GM12878 (cell line): ENCODE results near the gene SAP130. TPM values are rescaled to one million over a fixed set of nuclear protein-coding genes. Genes with fewer than 3 reads are reported as not detected.

ENCODE experiments used
- ATAC-seq: fragments of 200-7000 bp; cut with Tn5 transposase; 3 replicates; pipeline ENCODE4 v1.9.1; 2020; ENCODE audit warnings: mild to moderate bottlenecking, moderate library complexity
- BruUV-seq: library from RNA; stranded (reverse); fragments of 400-500 nt; replicated peaks from 2 replicates; lab custom pipeline; 2021; lab: Mats Ljungman, UMichigan
- CTCF ChIA-PET: fragments of 300-600 bp; sonication (Branson Sonifier 250); formaldehyde crosslinking; extraction: SDS; loops from one replicate; lab custom pipeline; 2021; ENCODE audit warnings: inconsistent platforms; lab: Yijun Ruan, JAX
- POLR2A ChIA-PET: fragments of 350-600 bp; formaldehyde crosslinking; extraction: SDS; loops from one replicate; lab custom pipeline; 2021; ENCODE audit warnings: inconsistent platforms; lab: Charles Lee
- RAD21 ChIA-PET: fragments of 300-600 bp; sonication (Branson Sonifier 250); formaldehyde crosslinking; loops from one replicate; lab custom pipeline; 2023; ENCODE audit warnings: antibody characterized with exemption; ENCODE audit not compliant: unreplicated experiment; lab: Charles Lee
- SMC1A ChIA-PET: fragments of 300-600 bp; sonication (Branson Sonifier 250); formaldehyde crosslinking; loops from one replicate; lab custom pipeline; 2023; ENCODE audit not compliant: unreplicated experiment, uncharacterized antibody; lab: Charles Lee
- DNase-seq: peaks from one replicate; pipeline ENCODE4 v3.0.0-alpha.2; 2011; ENCODE audit warnings: low read depth, low spot score
- FAIRE-seq: peaks from 3 replicates; lab custom pipeline; 2011; peaks lifted over from hg19 to GRCh38; lab: Jason Lieb, UNC
- H2AFZ ChIP-seq: 2 replicates; pipeline ENCODE4 v1.6.0; 2011; ENCODE audit warnings: low read depth, low read length, control low read depth; ENCODE audit not compliant: control insufficient read depth
- H3K27ac ChIP-seq: 2 replicates; pipeline ENCODE4 v1.5.1; 2011; ENCODE audit warnings: control low read depth; ENCODE audit not compliant: control insufficient read depth, insufficient read depth
- H3K27me3 ChIP-seq, 2 experiments: replicated peaks in 1 of 2; 2 replicates each; pipeline versions ENCODE4 v1.6.0 to v1.6.1; 2011; ENCODE audit warnings: low read length in 1 of 2; ENCODE audit not compliant: control insufficient read depth in 2 of 2, insufficient read depth in 2 of 2
- H3K36me3 ChIP-seq, 2 experiments: 2 replicates each; pipeline ENCODE4 v1.5.1; 2011; ENCODE audit warnings: low read length in 1 of 2; ENCODE audit not compliant: control insufficient read depth in 2 of 2, insufficient read depth in 2 of 2
- H3K4me1 ChIP-seq: 2 replicates; pipeline ENCODE4 v1.6.1; 2011; ENCODE audit warnings: mild to moderate bottlenecking, low read length, moderate library complexity, mixed read lengths; ENCODE audit not compliant: control insufficient read depth, insufficient read depth
- H3K4me2 ChIP-seq: 2 replicates; pipeline ENCODE4 v1.6.0; 2011; ENCODE audit warnings: control low read depth; ENCODE audit not compliant: control insufficient read depth, insufficient read depth
- H3K4me3 ChIP-seq: fragments of 200-600 bp; sonication (generic); 2 replicates; pipeline ENCODE4 v1.5.1; 2016
- H3K79me2 ChIP-seq: 2 replicates; pipeline ENCODE4 v1.6.0; 2011; ENCODE audit warnings: low read length; ENCODE audit not compliant: control insufficient read depth, insufficient read depth
- H3K9ac ChIP-seq: 2 replicates; pipeline ENCODE4 v1.8.0; 2011; ENCODE audit warnings: low read length, control low read depth, mixed read lengths; ENCODE audit not compliant: control insufficient read depth, insufficient read depth
- H3K9me3 ChIP-seq: replicated peaks from 3 replicates; pipeline ENCODE4 v1.5.1; 2011; ENCODE audit warnings: mild to moderate bottlenecking, low read length; ENCODE audit not compliant: control insufficient read depth, insufficient read depth
- H4K20me1 ChIP-seq: 2 replicates; pipeline ENCODE4 v1.6.0; 2011; ENCODE audit not compliant: control insufficient read depth, insufficient read depth
- CUX1 ChIP-seq: IDR thresholded peaks from 2 replicates; pipeline ENCODE4 v1.6.1; 2012; ENCODE audit warnings: improper control_type of control experiment, low read depth, low read length; ENCODE audit not compliant: insufficient replicate concordance
- E4F1 ChIP-seq: fragments of 450-650 bp; IDR thresholded peaks from 2 replicates; pipeline ENCODE4 v1.6.1; 2018; ENCODE audit warnings: borderline replicate concordance, mild to moderate bottlenecking; ENCODE audit not compliant: partially characterized antibody
- KAT2A ChIP-seq: conservative IDR thresholded peaks from 2 replicates; pipeline ENCODE4 v1.6.1; 2011; ENCODE audit warnings: low read depth, low read length; ENCODE audit not compliant: control insufficient read depth
- MAX ChIP-seq: IDR thresholded peaks from 2 replicates; pipeline ENCODE4 v1.6.1; 2012; ENCODE audit warnings: low read depth, low read length, improper control_type of control experiment
- NFIC ChIP-seq: IDR thresholded peaks from 2 replicates; pipeline ENCODE4 v1.6.1; 2012; ENCODE audit warnings: low read depth, mild to moderate bottlenecking, inconsistent platforms, low read length, moderate library complexity
- NKRF ChIP-seq: fragments of 450-650 bp; conservative IDR thresholded peaks from 2 replicates; pipeline ENCODE4 v1.6.1; 2017; ENCODE audit warnings: mild to moderate bottlenecking, moderate library complexity
- PML ChIP-seq: IDR thresholded peaks from 2 replicates; pipeline ENCODE4 v1.6.1; 2012; ENCODE audit warnings: low read length, inconsistent platforms
- RELB ChIP-seq: fragments of 450-650 bp; IDR thresholded peaks from 2 replicates; pipeline ENCODE4 v1.6.1; 2017; ENCODE audit warnings: low read depth, mild to moderate bottlenecking, moderate library complexity
- SIX5 ChIP-seq: IDR thresholded peaks from 2 replicates; pipeline ENCODE4 v1.6.1; 2011; ENCODE audit warnings: mild to moderate bottlenecking, low read depth, low read length, moderate library complexity; ENCODE audit not compliant: severe bottlenecking
- STAT1 ChIP-seq: fragments of 450-650 bp; conservative IDR thresholded peaks from 2 replicates; pipeline ENCODE4 v1.6.1; 2014; ENCODE audit warnings: antibody characterized with exemption, mild to moderate bottlenecking
- TBL1XR1 ChIP-seq: IDR thresholded peaks from 2 replicates; pipeline ENCODE4 v1.6.1; 2012; ENCODE audit warnings: low read depth, low read length, improper control_type of control experiment
- YY1 ChIP-seq: IDR thresholded peaks from 2 replicates; pipeline ENCODE4 v1.6.1; 2011; ENCODE audit warnings: low read depth, mild to moderate bottlenecking, low read length
- ZZZ3 ChIP-seq: IDR thresholded peaks from 2 replicates; pipeline ENCODE4 v1.6.1; 2011; ENCODE audit warnings: low read depth; ENCODE audit not compliant: control insufficient read depth, insufficient read length
- WGBS: methylation state at CpG from one replicate; pipeline ENCODE4 v1.1.6; 2016; ENCODE audit warnings: low lambda C conversion rate; ENCODE audit not compliant: insufficient replicate concordance, insufficient coverage; ENCODE audit errors: missing lambda C conversion rate; 5-methylcytosine and 5-hydroxymethylcytosine counted together
- in situ Hi-C: fragments of 300-500 bp; cut with MboI; formaldehyde crosslinking; loops from 9 replicates; pipeline ENCODE4 v1.14.3; 2018; ENCODE audit warnings: mixed read lengths
- intact Hi-C: fragments of 100-400 bp; cut with micrococcal nuclease; formaldehyde crosslinking; loops from one replicate; pipeline ENCODE4 v1.14.2; 2022; ENCODE audit not compliant: unreplicated experiment
- polyA plus RNA-seq, 11 experiments: library from polyadenylated mRNA; depleted of rRNA in 4 of 11; unstranded in 6 of 11; stranded (reverse) in 5 of 11; fragments of >200 nt; fragmentation: Nextera tagmentation in 4 of 11; fragmentation: Illumina TruSeq in 1 of 11; extraction: Ambion mirVana in 4 of 11; extraction: Trizol in 1 of 11; gene quantifications; 1 replicate in 1 of 11; 2 replicates in 10 of 11; pipeline versions ENCODE4 v1.2.1 to v1.2.3, GENCODE V29; 2011 to 2016; ENCODE audit warnings: inconsistent platforms in 2 of 11, missing spikeins in 2 of 11, low read depth in 1 of 11
- total RNA-seq, 4 experiments: library from RNA; depleted of rRNA in 3 of 4; stranded (reverse); fragments of >200 nt in 3 of 4; fragmentation: Illumina TruSeq in 1 of 4; extraction: Trizol in 1 of 4; gene quantifications; 2 replicates each; pipeline versions ENCODE4 v1.2.1 to v1.2.3, GENCODE V29; 2013 to 2021

Gene SAP130
- total and polyA plus RNA-seq, 10 of the 15 experiments (the other 5 are each of a cell fraction or from before 2014, with no cell fraction given) = 5.0 to 26.2 (median 9.9) TPM

DNA sequence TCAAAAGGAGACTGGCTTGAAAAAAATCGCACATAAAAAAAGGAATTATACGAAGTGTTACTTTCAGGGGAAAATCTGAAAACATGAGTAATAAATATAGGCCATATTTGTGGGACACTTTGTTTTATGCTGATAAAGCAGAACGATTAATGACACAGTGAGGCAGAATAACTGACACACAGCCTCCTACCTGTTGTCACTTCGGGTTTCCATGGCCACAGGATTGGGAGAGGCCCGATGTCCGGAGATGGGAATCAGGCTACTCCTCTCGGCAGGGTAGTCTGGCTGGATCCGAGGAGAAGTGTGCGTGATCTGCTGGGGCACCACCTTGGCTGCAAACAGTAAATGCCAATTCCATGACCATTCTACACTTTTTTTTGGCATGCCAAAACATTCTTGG, 31.7 kb downstream of the SAP130 start:
- no peak overlapping the region for H3K4me3 ChIP-seq
- ATAC-seq = no peak
- no peak overlapping the region for H2AFZ ChIP-seq
- no peaks in the 10 kb centered on the region for H3K79me2 ChIP-seq
- no peak for FAIRE-seq
- ChIA-PET POLR2A (no interaction called here), CTCF (interaction anchor here (0.8 kb wide), 1 partner anchor 14 kb away, joined by 3 read pairs; no protein-coding TSS in a partner anchor), SMC1A (no interaction called here), RAD21 (no interaction called here)
- in situ Hi-C loops (no loop called here), intact Hi-C loops (no loop called here)
- no TSS peak for BruUV-seq
- no peaks in the 10 kb centered on the region for H4K20me1 ChIP-seq
- no peak overlapping the region for H3K4me2 ChIP-seq
- H3K27ac ChIP-seq = no peak overlapping the region
- H3K9ac ChIP-seq = no peak overlapping the region
- no peaks in the 10 kb centered on the region for H3K9me3 ChIP-seq
- H3K36me3 ChIP-seq = peaks cover 11 to 26% of the 10 kb centered on the region in 2 experiments
- H3K27me3 ChIP-seq = no peaks in the 10 kb centered on the region
- no peaks in the 10 kb centered on the region for H3K4me1 ChIP-seq
- 98% methylated on average over 9 of the region's 9 CpGs for WGBS
- DNase-seq = no peak
- TF ChIP-seq ZZZ3 = no peak
- TF ChIP-seq RELB = no peak
- TF ChIP-seq CUX1 = no peak
- no peak for TF ChIP-seq NKRF
- no peak for TF ChIP-seq SIX5
- TF ChIP-seq STAT1 = no peak
- TF ChIP-seq KAT2A = no peak
- no peak for TF ChIP-seq NFIC
- TF ChIP-seq TBL1XR1 = no peak
- TF ChIP-seq YY1 = no peak
- TF ChIP-seq MAX = no peak
- TF ChIP-seq E4F1 = no peak
- TF ChIP-seq PML = no peak
